HG03196 (cell line): ENCODE measurements around the gene TBC1D10B.
A peak's percentile ranks its signal among the peaks of the same experiment; 100 is the strongest.
"Not testable (repeated sequence)": the region's sequence is repeated elsewhere in the genome, so short reads cannot be mapped to it uniquely, and the experiment has no call there.

ENCODE experiments used
- ATAC-seq: cut with Tn5 transposase; IDR thresholded peaks from one replicate; pipeline ENCODE4 v1.9.1; 2021; ENCODE audit not compliant: unreplicated experiment

TBC1D10B gene

DNA sequence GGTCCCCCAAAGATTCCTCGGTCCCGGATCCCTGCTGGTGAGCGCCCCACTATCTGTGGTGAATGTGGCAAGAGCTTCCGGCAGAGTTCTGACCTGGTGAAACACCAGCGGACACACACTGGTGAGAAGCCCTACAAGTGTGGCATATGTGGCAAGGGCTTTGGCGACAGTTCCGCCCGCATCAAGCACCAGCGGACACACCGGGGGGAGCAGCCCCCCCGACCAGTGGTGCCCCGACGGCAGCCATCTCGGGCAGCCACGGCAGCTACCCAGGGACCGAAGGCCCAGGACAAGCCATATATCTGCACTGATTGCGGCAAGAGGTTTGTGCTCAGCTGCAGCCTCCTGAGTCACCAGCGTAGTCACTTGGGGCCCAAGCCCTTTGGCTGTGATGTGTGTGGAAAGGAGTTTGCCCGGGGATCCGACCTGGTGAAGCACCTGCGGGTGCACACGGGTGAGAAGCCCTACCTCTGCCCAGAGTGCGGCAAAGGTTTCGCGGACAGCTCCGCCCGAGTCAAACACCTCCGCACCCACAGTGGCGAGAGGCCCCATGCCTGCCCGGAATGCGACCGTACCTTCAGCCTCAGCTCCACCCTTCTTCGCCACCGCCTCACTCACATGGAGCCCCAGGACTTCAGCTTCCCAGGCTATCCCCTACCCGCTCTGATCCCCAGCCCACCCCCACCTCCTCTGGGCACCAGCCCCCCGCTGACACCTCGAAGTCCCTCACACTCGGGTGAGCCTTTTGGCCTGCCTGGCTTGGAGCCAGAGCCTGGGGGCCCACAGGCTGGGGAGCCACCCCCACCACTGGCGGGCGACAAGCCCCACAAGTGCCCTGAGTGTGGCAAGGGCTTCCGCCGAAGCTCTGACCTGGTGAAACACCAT, 27.7 kb upstream of the TBC1D10B start:
- ATAC-seq = no peak

DNA sequence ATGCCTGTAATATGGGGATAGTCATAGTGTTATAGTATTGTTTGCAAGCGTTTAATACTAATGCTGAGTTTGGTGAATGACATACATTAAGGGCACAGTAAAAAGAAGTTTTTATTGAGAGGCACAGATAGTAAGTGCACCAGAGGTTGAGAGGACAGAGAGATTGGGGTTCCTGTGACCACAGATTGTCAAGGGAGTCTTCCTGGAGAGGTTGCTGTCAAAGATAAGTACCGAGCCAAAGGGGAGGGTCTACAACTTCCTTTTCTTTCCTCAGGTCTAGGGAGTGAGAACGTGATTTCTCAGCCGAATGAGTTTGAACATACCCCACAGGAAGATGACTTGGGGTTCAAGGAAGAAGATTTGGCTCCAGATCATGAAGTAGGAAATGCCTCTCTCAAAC, 26.8 kb upstream of the TBC1D10B start:
- ATAC-seq = no peak

DNA sequence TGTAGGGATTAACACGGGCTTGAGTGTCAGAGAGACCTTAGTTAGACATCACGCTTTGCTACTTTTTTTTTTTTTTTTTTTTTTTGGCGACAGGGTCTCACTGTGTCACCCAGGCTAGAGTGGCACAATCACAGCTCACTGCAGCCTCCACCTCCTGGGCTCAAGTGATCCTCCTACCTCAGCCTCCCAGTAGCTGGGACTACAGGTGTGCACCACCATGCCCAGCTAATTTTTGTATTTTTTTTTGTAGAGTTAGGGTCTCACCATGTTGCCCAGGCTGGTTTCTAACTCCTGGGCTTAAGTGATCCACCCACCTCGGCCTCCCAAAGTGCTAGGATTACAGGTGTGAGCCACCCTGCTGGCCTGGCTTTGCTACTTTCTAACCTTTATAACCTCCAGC, 26.3 kb upstream of the TBC1D10B start:
- not testable (repeated sequence) for ATAC-seq

- peak; percentile 11 for ATAC-seq
Observed at GRCh38 chr16:30395992-30396585, 25.8 kb upstream of the TBC1D10B start.

GRCh38 chr16:30395155-30395991, 25.1 kb upstream of the TBC1D10B start, which contains the start of gene ZNF48:
ZNF48 (plus strand) TSS chr16:30395420; CDS start chr16:30395795, 375 bp downstream.
- ATAC-seq = peak; percentile 55

GRCh38 chr16:30394592-30395154, 24.4 kb upstream of the TBC1D10B start:
- ATAC-seq = no peak

GRCh38 chr16:30383521-30383920, 13.2 kb upstream of the TBC1D10B start:
- no peak for ATAC-seq

DNA sequence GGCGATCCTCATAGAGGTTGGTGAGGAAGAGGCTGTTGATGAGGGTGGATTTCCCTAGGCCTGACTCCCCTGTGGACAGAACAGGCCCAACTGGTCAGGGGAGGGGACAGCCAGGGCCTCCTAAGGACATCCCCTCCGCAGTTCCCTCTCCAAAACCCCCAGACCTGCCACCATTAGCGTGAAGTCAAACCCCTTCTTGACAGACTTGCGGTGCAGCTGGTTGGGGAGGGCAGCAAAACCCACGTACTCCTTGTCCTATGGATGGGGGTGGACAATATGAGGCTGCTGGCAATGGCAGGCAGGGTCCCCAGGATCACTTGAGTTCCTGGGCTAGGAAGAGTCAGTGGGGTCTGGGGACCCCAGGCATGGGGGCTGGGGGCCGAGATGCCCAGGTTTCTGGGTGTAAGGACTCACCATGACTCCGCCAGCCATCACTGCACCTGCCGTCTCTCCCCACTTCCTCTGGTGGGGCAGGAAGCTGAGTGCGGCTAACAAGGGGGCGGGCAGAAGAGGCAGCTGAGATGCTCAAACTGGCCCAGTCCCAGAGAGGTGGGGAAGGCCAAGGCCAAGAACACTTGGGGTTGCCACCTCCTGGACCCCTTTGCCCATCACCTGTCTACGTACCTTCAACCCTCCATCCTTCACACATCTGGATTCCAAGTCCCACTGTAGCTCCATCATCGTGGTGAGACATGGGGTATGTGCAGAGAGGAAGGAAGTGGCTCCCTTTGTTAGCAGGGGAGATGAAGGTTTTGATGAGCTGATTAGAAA, 12.0 kb upstream of the TBC1D10B start, which contains the start of gene SEPTIN1:
TSS of gene SEPTIN1 (minus strand) at position 451 of the 771 bp plus-strand sequence. CDS start at position 432, 19 bp downstream.
- no peak for ATAC-seq

GRCh38 chr16:30381291-30382041, 11.2 kb upstream of the TBC1D10B start:
- ATAC-seq = no peak

DNA sequence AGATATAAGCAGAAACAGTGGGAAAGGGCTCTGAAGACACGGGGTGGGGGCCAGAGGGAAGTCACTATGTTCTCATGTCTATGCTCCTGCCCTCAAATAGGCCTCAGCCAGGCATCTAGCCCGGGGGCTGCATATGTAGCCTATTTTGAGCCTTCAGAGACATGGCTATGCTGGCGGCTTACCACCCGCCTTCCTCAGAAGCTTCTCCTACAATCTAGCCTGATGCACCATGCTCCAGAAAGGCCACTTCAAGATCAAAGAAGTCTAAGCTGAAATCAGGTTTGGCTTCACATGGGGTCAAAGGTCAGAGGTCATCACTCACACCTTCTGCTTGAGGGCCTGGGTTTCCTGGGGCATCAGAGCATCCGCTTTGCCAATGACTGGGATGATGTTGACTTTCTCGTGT, 10.5 kb upstream of the TBC1D10B start:
- ATAC-seq = no peak

DNA sequence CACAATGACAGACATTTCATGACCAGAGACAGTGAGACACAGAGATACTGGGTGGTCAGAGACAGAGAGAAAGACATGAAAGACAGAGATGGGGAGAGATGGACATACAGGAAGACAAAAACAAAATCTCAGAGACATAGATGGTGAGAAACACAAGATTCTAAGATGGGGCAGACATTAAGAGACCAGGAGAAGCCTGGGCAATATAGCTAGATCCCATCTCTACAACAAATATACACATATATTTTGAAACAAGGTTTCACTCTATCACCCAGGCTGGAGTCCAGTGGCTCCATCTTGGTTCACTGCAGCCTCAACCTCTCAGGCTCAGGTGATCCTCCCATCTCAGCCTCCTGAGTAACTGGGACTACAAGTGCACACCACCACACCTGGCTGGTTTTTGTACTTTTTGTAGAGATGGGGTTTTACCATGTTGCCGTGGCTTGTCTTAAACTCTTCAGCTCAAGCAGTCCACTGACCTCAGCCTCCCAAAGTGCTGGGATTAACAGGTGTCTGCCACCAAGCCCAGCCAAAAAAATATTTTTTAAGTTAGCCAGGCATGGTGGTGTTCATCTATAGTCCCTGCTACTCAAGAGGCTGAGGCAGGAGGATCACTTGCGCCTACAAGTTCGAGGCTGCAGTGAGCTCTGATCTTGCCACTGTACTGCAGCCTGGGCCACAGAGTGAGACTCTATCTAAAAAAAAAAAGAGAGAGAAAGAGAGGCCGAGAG, 9.9 kb upstream of the TBC1D10B start:
- no peak for ATAC-seq

DNA sequence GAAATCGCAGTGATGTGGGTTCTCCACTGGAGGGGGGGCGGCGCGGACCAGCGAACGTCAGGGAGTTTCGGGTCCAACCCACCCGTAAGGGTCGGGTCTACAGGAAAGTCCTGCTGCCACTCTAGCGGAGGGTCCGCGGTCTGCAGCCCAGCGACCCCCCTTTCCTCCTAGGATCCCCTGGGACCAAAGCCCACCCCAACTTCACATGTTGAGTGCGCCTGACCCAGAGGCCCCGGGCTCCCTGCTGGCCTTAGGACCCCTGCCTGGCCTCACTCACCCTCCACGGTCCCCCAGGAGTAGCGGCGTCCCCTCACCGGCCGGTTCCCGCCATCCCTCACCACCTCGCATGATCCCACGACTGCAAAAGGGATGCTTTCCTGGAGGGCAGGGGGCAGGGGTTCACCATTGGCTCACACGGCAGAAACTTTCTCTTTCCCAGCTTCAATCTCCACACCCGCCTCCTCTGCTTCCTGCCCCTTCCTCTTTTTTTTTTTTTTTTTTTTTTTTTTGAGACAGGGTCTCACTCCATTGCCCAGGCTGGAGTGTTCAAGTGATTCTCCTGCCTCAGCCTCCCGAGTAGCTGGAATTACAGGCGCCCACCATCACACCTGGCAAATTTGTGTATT, 9.0 kb upstream of the TBC1D10B start:
- peak; percentile 1 for ATAC-seq

DNA sequence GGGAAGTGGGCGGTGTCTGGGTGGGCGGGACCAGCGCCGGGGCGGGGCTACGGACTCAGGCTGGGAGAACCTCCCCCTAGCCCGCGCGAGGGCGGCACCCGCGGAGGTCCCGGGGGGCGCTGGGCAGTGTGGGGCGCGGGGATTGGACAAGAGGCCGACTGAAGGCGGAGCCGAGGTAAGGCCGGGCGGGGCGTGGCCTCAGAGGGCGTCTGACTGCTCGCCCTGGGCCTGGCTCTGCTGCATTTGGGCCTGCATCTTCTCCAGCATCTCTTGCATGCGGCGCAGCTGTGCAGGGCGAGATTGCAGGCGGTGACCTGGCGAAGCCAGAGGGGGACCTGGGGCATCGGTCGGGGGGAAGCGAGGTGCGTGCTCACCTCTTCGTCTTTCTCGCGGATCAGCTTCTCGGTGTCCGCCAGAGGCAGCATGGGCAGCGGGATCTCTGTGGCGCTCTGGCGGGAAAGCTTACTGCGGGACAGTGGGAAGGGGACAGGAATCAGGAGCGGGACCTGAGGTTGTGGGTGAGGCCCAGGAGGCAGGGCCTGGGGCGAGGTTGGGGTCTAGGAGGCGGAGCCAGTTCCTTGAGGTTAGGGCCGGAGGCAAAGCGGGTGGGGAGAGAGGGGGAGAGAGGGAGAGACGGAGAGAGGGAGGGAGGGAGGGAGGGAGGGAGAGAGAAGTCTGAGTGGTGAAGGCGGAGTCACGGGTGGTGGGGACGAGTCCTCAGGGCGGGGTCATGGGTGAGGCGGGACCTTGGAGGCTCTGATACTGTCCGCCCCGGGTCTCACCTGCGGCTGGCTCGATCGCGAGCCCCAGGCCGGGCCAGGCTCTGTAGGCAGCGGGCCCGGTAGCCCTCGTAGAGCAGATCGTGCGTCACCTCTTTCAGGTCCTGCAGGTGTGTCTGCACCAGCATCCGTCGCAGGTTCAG, 8.2 kb upstream of the TBC1D10B start:
- peak; percentile 86 for ATAC-seq

- peak; percentile 29 for ATAC-seq
Observed at GRCh38 chr16:30377812-30378235, 7.5 kb upstream of the TBC1D10B start.

DNA sequence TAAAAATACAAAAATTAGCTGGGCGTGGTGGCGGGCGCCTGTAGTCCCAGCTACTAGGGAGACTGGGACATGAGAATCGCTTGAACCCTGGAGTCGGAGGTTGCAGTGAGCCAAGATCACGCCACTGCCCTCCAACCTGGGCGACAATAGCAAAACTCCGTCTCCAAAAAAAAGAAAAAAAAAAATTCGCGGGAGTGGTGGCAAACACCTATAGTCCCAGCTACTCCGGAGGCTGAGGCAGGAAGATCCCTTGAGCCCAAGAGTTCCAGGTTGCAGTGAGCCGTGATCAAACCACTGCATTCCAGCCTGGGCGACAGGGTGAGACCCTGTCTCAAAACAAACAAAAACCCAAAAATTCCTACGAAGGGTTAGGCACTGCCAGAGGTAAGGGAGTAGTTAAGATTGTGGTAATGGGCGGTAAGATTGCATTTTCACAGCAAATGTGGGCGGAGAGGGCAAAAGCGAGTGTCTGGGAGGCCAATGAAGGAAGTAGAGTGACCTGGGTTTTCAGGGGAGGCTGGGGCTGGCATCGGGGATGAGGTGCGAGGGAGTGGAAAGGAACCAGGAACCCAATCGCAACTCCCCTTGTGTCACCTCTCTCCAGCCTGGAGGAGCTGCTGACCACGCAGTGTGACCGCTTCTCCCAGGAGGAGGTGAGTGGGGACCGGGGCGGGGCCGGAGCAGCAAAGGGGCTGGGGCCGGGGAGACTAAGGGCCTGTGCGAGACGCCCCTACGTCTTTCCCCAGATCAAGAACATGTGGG, 6.9 kb upstream of the TBC1D10B start:
- no peak for ATAC-seq

DNA sequence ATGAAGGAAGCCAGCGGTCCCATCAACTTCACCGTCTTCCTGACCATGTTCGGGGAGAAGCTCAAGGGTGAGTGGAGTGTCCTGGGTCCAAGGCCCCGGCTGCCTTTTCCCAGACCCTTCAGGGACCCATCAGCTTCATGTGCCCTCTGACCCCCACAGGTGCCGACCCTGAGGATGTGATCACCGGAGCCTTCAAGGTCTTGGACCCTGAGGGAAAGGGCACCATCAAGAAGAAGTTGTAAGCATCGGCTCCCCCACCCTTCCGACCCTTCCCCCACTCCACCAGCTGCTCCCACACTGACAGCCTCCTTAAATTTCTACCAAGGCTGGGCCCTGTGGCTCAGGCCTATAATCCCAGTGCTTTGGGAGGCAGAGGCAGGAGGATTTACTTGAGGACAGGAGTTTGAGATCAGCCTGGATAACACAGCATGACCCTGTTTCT, 6.2 kb upstream of the TBC1D10B start:
- no peak for ATAC-seq
